ENCODE results near the gene LMTK2.
"Not testable (repeated sequence)": the region's sequence is repeated elsewhere in the genome, so short reads cannot be mapped to it uniquely, and the experiment has no call there.

Gene LMTK2

DNA sequence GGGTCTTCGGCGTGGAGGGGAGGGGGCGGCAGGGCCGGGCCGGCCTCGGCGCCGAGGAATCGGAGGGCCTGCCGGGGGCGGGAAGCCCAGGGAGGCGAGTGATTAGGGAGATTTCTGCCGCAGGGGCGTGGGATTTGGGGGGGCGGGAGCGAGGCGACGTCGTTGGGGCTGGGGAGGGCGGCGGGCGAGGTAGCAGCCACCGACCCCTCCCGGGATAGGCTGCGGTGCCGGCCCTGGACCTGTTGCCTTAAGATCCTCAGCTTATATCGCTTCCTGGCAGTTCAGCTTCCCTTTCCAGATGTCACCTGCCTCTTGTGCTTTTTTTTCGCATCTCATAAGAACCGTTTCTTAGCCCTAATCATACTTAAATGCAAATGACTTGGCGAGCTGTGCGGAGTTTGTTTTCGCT, 655 bp downstream of the LMTK2 start:
- DNase-seq: no peak

DNA sequence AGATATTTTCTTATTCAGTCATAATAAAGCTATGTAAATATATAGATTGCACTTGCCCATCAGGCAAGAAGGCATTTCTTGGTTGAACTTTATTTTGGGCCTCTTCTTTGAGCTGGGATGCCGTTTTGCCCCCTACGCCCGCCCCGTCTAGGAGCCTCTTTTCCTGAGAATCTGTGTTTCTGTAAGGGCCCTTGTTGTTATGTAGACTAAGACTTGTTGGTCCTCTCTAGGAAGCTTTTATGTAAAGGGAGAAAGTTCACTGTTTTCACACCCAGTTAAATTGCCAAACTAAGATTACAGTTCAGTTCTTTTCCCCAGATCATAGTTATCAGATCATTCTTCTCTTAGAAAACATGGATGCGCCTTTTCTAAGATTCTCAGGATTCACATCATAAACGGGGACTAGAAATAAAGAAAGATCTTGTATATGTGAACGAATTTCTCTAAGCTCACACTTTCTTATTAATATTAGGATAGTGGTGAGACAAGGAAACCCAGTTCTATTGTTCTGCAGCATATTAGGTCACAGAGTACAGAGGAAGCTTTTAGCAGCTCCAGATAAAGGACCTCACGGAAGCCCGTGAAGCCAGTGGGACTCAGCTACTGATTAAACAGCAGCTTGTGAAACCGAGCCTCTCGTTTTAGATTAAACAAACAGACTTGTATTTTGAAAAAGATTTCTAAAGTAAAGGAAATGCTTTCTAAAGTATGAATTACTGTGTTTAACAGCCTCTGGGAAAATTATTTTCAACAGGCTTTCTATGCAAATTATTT, 3.8 kb downstream of the LMTK2 start:
- no peak for DNase-seq

DNA sequence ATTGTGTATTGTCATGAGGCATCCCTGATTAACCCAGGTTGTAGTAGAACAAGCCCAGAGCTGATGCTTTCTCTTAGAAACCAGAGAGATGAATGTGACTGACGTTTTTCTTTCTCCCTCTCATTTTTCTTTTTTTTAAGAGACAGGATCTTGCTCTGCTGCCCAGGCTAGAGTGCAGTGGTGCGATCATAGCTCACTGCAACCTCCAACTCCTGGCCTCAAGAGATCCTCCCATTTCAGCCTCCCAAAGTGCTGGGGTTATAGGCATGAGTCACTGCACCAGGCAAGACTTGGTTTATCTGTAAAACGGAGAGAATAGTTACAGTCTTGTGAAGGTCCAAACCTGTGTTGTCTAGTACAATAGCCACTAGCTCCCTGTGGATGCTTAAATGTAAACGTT, 5.4 kb downstream of the LMTK2 start:
- no peak for DNase-seq

DNA sequence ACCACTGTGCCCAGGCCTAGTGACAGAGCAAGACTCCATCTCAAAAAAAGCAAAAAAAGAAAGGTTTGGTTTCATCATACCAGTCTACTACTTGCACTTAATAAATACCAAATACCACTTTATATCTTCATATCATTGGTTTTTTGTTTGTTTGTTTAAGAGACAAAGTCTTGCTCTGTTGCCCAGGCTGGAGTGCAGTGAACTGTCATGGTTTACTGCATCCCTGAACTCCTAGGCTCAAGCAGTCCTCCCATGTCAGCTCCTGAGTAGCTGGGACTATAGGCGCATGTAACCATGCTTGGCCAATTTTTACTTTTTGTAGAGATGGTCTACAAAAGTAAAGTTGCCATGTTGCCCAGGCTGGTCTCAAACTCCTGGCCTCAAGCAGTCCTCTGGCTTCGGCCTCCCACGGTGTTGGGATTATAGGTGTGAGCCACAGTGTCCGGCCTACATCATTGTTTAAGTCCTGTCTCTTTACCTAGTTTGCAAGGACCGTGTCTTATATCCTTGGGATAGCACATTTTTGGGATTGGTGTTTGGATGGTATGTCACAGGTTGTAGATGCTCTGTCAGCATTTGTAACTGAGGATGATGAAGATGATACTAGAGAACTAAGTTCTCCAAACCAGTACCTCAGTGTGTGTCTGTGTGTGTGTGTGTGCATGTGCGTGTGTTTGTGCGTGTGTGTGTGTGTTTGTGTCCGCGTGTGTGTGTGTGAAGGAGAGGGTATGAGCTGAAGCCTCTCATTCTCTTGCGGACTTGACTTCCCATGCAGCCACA, 9.3 kb downstream of the LMTK2 start:
- no peak for DNase-seq

DNA sequence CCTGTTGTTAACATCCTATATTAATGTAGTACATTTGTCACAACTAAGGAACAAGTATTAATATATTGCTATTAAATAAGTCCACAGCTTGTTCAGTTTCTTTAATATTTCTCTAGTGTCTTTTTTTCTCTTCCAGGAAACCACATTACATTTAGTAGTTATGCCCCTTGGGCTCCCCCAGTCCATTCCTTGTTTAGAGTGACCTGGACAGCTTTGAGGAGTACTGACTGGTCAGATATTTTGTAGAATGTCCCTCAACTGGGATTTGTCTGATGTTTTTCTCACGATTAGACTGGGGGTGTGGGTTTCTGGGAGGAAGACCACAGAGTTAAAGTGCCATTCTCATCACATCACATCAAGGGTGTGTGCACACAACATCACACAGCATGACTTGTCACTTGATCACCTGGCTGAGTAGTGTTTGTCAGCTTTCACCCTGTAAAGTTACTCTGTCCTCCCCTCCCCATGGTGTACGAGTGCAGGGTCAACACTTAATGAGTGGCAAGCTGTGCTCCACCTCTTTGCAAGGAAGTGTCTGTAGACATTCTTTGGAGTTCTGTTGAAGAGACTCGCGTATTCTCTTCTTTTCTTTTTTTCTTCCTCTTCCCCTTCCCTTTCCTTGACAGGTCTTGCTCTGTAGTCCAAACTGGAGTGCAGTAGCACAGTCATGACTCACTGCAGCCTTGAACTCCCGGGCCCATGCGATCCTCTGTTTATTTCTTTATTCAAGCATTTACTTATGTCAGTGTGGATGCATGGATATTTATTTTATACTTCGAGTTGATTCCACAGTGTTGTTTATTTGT, 10.2 kb downstream of the LMTK2 start:
- no peak for DNase-seq

DNA sequence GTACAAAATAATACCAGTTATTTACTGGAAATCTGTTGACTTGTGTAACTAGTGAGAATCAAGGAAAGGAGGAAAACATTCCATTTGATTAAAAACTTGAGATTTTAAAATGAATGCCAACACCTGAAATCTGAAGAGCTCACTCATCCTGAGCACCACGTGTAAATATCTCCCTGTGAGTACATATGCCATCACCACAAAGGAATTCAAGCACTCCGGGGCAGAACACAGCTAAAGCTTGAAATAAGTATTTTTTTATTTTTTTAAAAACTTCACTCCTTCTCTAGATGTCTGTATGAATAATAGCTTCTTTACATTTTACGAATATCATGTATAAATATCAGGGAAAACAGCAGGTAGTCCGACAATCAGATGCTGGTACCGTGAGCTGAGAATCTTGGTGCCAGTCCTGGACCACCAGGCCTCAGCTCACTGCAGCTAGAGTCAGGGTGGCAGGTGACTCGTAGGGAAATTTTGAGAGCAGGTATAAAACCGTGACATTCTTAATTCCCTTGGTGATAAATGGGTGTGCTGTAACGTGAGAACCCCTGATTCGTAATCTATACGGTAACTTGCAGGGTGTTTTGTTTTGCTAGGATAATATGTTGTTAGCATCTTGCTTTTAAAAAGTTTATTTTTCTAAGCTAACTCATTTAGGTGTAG, 12.7 kb downstream of the LMTK2 start:
- DNase-seq: no peak

DNA sequence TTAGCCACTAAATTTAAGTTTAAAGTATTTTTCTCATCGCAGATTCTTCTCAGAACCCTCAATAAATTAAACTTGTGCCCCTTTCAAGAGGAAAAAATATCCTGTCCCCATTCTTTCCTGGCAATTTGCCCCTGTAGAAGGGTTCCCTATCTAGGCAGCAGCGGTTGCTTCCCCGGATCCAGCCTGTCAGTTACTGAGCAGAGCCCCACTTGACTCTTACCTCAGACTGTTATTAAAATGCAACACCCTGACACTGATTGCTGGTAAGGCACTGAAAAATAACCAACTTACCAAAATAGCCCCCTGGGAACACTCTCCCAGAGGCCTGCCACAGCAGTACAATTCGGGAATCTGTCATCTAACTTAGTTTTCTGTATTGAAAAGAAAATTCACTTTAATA, 13.9 kb downstream of the LMTK2 start:
- DNase-seq: no peak

DNA sequence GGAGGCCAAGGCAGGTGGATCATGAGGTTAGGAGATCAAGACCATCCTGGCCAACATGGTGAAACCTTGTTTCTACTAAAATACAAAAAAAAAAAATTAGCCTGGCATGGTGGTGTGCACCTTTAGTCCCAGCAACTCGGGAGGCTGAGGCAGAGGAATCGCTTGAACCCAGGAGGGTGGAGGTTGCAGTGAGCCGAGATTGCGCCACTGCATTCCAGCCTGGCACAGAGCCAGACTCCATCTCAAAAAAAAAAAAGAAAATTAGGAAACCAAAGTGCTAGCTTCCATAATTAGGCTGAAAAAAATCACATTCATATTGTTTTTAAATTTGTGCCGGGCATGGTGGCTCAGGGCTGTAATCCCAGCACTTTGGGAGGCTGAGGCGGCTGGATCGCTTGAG, 14.7 kb downstream of the LMTK2 start:
- DNase-seq: not testable (repeated sequence)

DNA sequence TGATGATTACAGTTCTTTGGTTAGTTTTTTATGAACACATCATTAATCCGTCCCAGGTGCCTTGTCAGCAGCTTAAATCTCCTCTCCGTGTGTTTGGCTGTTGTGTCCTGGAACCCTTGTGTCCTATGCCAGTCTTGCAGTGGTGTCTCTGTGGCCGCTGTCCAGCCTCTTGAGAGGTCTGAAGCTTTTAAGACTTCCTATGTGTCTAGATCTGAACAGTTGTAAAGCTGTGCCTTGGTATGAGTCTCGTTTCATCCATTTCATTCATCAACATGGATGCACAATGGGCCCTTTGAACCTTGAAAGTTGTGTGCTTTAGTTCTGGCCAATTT, 16.7 kb downstream of the LMTK2 start:
- no peak for DNase-seq

DNA sequence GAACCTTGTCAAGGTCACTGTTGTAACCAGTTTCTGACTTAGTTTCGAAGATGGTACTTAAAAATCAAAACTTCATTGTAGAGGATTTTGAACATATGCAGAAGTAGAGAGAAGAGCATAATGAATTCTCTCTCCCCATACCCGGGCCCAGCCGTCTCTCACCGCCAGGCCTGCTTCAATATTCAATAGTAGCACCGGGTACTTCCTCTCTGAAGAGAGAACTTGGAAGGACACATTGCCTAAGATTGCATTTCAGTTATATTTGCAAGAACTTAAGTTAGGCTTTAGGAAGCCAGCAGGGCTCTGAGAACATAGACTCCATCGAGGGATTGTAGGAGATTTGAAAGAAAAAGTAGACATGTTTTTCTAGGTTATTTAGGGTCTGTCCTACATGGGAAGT, 19.1 kb downstream of the LMTK2 start:
- no peak for DNase-seq

DNA sequence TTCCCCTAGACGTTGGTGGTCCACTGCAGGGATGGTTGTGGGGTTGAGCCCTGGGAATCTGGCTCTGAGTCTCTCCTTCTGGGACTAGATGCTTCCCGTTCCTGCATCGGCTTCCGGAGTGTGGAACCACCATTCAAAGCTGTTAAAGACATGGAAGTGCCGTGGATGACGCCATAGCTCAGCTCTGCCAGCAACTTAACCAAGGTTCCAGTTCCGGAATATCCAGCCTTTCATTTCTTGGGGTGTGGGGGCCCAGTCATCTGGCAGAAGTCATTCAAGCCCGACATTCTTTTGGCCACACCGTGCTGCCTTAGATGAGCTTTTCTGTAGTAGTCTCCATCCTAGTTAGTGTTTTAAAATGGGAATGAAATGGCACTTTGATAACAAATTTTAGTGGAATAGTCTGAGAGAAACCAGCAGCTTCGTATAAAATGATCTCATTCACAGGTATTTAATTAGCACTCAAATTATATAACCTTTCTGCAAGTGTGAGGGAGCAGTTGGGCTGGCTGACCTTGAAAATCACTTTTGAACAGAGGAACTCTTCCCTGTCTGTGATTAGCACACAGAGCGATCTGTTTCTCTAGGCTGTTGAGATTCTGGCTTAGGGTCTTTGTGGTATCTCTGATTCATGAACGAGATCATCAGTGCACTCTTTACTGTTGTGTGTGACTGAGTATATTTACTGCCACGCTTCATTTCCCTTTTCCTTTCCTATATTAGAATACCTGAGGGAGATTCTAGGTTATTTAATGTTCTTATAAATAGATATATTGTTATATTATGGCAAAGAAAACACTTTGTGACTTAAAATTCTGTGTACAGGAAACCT, 19.9 kb downstream of the LMTK2 start:
- DNase-seq: no peak

DNA sequence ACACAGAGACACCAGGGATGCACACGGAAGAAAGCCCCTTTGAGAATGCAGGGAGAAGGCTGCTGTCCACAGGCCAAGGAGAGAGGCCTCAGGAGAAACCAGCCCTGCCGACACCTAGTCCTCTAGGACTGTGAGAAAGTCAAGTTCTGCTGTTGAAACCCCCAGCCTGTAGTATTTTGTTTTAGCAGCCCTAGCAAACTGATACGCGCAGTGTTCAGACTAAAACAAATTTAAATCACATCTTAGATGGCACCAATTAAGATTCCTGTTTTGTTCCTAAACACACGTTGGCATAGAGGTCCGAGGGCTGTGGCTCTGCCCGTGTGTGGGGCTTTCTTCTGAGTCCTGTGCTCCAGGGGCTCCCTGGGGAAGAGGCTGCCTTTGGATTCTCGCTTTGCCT, 21.7 kb downstream of the LMTK2 start:
- DNase-seq: no peak

DNA sequence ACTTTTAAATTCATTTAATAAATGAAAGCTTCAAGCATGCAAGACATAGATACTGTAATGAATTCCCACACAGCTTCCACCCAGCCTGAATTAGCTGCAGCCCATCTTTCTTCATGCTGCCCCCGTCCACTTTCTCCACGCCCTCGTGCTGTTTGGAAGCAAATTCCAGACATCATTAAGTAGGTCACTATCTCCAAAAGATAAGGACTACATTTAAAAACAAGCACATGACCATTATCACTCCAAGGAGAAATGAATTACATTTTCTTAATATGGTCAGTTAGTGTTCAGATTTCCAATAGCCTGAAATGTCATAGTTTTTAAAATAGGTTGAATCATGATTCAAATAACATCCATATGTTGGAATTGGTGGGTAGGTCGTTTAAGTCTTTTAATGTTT, 24.3 kb downstream of the LMTK2 start:
- DNase-seq: no peak

DNA sequence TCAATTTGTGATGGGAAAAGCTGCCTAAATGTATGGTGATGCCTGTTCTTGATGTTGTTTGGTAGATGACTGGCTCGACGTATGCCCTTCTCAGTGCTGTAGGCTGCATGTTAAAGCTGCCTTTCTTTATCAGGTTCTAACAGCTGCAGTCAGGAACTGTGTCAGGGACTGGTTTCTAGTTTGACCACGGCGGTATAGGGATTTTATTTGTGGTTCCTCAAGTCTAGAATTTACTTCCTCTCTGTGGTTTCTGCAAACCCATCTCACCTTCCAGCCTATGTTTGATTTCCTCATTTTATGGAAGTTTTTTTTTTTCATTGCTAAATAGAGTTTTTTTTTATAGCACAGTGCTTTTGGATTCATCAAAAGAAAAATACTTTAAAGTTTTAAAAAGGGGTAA, 26.5 kb downstream of the LMTK2 start:
- no peak for DNase-seq

DNA sequence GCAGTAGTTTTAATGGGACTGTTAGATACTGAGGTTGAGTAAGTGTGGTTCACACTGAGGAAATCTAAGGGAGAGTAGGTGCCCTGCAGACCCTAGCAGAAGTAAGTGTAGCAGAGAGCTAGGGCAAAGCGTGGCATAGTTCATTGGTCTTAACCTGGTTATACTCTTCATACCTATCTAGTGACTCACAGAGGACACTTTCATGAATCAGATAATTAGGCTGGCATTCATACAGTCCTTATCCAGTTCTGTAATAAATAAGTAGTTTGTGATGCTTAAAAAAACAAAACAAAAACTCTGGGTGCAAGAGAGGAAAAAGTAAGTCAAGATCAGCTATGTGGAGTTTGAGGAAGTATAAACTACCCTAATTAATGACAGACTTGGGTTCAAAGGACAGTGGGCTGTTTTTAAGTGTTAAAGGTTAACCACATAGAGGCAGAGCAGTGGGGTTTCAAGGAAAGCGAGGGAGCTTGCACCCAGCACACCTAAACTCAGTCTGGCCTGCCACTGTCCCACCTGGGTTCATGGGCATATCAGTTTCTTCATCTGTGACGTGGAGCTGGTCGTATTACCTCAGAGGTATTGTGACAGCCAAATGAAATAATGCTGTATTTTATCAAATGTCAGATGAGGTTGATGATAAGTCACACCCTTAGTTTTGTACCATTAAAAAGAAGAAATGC, 27.1 kb downstream of the LMTK2 start:
- no peak for DNase-seq

DNA sequence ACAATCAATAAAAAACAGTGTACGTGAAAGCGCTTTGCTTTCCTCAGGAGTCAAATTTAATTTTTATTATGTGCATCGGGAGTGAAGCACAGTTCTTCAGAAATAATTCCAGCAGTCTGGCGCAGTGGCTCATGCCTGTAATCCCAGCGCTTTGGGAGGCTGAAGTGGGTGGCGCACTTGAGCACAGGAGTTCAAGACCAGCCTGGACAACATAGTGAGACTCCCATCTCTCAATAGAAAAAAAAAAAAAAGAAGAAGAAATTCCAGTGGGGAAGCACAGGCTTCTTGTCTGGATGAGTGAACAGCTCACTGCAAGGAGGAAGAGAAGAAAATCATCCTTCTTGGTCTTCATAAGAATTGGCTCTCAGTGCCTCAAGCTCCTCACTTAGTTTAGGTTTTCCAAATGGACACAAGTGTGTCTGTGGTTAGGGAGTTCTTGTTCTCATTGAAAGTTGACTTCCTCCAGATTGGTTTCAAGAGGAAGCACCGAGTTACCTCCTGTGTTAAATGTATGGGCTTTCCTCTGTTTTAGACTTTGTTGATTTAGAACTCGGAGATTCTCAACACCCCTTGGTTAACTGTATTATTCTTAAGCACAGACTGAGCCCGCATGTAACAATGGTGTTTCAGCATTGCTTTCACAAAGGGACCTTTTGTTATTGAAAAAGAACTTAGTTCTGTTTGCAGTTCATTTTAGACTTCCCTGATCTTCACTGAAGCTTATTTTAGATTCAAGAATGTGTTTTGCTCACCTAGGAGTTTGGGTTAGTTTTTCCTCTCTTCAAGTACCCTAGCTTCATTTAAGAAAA, 28.0 kb downstream of the LMTK2 start:
- no peak for DNase-seq

DNA sequence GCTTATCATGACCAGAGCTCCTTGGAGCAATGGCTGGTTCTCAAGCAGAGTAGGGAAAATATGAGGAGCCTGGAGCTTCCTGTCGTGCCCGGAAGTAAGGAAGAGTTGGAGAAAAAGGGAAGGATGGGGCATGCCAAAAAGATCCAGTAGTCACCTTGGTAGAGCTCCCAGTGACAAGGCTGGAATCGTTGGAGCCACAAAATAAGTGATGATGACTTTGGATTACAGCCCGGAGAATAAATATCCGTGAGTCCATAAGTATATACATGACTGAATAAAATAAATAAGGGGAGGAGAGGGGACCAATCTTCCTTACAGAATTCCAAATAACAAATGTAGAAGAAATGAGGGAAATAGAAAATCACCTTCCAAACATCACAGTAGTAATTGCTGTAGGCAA, 29.3 kb downstream of the LMTK2 start:
- no peak for DNase-seq

DNA sequence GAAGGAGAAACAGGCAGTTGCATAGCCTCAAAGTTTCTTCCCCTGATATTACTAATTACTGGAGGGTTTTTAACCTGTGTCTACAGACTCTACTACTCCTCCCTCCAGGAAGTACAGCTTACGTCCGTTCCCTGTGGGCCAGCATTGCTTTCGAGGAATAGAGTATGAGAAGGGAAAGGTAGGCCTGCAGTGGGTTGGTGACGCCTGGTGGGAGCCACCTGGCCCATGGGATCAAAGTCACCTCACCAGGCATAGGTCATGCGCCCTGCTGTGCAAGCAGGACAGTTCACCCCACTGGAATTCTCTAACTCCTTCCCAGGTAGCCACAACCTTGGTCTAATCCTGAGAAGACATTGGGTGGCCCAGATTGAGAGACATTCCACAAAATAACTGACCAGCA, 29.8 kb downstream of the LMTK2 start:
- DNase-seq: no peak

DNA sequence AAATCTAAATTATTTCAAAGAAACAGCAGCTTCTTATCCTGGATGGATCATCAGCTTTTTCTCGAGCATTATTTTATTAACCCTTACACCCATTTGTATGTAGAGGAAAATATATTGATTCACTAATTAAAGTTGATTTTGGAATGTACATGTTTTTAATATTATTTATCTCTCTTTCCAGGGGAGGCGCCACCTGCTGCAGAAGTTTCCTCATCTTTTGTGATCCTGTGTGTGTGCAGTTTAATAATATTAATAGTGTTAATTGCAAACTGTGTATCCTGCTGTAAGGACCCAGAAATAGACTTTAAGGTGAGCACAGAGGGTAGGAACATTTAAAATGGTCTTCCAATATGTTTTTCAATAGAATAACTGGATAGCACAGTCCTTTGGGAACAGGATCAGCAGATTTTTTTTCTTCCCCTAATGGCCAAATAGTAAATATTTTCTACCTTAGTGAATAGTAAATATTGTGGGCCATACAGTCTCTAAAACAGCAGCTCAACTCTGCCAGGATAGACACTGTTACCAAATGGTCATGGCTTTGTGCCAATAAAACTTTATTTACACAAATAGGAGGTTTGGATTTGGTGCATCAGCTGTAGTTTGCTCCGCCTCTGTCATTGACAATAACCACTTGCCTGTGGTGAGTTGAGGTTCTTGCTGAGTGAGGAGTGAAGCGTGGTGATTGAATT, 30.6 kb downstream of the LMTK2 start:
- no peak for DNase-seq

DNA sequence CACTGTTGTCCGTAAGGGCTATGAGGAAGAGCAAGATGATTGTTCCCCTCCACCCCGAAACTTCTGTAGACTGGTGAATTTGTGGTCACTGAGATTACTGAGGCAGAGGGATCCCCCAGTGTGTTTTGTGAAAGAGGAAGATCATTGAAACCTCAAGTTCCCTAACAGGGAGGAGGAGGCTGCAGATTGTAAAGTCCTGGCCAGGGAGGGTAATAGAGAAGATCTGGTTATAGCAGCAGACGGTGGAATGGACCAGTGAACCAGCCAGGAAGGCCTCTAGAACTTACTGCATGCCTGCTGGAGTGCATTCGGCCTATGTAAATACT, 31.1 kb downstream of the LMTK2 start:
- DNase-seq: no peak

Measured in SHP77 treated with DMSO at 0.1 percent for 48 hours (cell line).